AG04450 (cell line): ENCODE measurements around the gene ABR. TPM values are rescaled to one million over a fixed set of nuclear protein-coding genes. Genes with fewer than 3 reads are reported as not detected.

Source experiments
- CTCF ChIA-PET: fragments of 300-600, 350-600 bp; formaldehyde crosslinking; extraction: SDS; loops from one replicate; lab custom pipeline; 2022; ENCODE audit warnings: antibody characterized with exemption, inconsistent platforms; lab: Charles Lee
- POLR2A ChIA-PET: fragments of 350-600 bp; formaldehyde crosslinking; extraction: SDS; loops from one replicate; lab custom pipeline; 2021; ENCODE audit warnings: antibody characterized with exemption, inconsistent platforms; lab: Yijun Ruan, JAX
- DNase-seq: peaks from one replicate; pipeline ENCODE4 v3.0.0-alpha.2; 2011; ENCODE audit warnings: low read depth, low spot score
- H3K27ac ChIP-seq: one replicate; pipeline ENCODE4 v1.5.1; 2012; ENCODE audit warnings: low read depth, low read length, control low read depth
- H3K27me3 ChIP-seq: one replicate; pipeline ENCODE4 v1.6.0; 2012; ENCODE audit warnings: low read length; ENCODE audit not compliant: control insufficient read depth, insufficient read depth
- H3K4me3 ChIP-seq: 2 replicates; pipeline ENCODE4 v1.5.1; 2011; ENCODE audit warnings: mild to moderate bottlenecking, low read depth, low read length, control low read depth
- H3K9me3 ChIP-seq: 2 replicates; pipeline ENCODE4 v1.5.1; 2012; ENCODE audit warnings: low read length; ENCODE audit not compliant: control insufficient read depth, insufficient read depth
- polyA plus RNA-seq: library from polyadenylated mRNA; depleted of rRNA; stranded (reverse); fragments of >200 nt; gene quantifications from 2 replicates; pipeline ENCODE4 v1.2.3, GENCODE V29; 2011
- TF ChIP-seq, protein P1 (sequence below): IDR thresholded peaks from 2 replicates; pipeline ENCODE4 v1.5.1; 2011; ENCODE audit warnings: low read depth, low read length, control low read depth, inconsistent platforms

The ABR gene
- polyA plus RNA-seq, 1 experiment: 64.3 TPM

DNA sequence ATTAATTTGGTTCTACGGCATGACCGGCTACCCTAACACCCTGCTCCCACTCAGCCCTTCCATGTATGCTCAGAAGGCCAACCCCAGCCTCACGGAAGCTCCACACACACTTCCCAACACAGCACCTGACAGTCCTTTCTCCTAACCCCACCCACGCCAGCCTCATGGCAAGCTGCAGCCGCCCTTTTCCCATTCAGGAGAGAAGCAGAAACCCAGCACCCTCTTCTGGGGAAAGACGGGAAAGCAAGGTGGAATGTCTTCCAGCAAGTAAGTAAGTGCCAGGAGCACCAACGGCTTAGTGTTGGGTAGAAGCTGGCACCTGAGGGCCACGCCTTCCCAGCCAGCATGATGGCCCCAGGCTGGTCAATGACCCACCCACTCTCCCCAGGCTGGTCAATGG, 32.1 kb downstream of the ABR start:
- H3K27ac ChIP-seq: no peak overlapping the region
- H3K27me3 ChIP-seq: no peaks in the 10 kb centered on the region
- TF ChIP-seq, protein P1, sequence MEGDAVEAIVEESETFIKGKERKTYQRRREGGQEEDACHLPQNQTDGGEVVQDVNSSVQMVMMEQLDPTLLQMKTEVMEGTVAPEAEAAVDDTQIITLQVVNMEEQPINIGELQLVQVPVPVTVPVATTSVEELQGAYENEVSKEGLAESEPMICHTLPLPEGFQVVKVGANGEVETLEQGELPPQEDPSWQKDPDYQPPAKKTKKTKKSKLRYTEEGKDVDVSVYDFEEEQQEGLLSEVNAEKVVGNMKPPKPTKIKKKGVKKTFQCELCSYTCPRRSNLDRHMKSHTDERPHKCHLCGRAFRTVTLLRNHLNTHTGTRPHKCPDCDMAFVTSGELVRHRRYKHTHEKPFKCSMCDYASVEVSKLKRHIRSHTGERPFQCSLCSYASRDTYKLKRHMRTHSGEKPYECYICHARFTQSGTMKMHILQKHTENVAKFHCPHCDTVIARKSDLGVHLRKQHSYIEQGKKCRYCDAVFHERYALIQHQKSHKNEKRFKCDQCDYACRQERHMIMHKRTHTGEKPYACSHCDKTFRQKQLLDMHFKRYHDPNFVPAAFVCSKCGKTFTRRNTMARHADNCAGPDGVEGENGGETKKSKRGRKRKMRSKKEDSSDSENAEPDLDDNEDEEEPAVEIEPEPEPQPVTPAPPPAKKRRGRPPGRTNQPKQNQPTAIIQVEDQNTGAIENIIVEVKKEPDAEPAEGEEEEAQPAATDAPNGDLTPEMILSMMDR: peak; percentile 53
- no peak overlapping the region for H3K4me3 ChIP-seq
- POLR2A ChIA-PET: no interaction called here
- H3K9me3 ChIP-seq: peaks cover 4% of the 10 kb centered on the region; the same call in 1 of the 2 replicates
- CTCF ChIA-PET: interaction anchor here (1.1 to 4.0 kb wide), 6 partner anchors 10 to 90 kb away, joined by 3 to 24 read pairs (median 4); no protein-coding TSS in a partner anchor
- no peak for DNase-seq

DNA sequence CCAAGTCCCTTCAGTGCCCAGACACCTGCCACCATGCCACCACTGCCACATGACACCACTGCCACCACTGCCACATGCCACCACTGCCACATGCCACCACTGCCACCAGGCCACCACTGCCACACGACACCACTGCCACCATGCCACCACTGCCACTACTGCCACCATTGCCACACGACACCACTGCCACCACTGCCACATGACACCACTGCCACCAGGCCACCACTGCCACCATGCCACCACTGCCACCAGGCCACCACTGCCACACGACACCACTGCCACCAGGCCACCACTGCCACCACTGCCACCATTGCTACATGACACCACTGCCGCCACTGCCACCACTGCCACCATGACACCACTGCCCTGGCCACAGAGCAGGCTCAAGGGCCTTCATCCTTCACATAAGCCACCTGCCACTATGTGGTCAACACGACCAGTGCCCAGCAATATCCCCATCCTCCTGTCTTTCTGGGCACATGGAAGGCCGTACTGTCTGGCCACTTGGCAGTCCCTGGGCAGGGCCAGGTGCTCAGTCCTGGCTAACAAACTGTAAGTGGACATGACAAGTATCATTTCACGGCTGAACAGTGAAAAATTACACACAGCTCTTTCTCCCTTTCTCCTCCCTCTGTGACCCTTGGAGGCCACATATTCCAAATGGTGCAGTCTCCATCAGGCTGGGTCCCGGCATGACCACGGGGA, 33.1 kb downstream of the ABR start:
- no peak overlapping the region for H3K27ac ChIP-seq
- H3K27me3 ChIP-seq: no peaks in the 10 kb centered on the region
- H3K9me3 ChIP-seq: peaks cover 4% of the 10 kb centered on the region; the same call in 1 of the 2 replicates
- no peak for DNase-seq
- no peak overlapping the region for H3K4me3 ChIP-seq
- POLR2A ChIA-PET: no interaction called here
- CTCF ChIA-PET: interaction anchor here (1.1 to 4.0 kb wide), 5 partner anchors 9 to 89 kb away, joined by 3 to 24 read pairs (median 5); no protein-coding TSS in a partner anchor
- TF ChIP-seq, protein P1: no peak

DNA sequence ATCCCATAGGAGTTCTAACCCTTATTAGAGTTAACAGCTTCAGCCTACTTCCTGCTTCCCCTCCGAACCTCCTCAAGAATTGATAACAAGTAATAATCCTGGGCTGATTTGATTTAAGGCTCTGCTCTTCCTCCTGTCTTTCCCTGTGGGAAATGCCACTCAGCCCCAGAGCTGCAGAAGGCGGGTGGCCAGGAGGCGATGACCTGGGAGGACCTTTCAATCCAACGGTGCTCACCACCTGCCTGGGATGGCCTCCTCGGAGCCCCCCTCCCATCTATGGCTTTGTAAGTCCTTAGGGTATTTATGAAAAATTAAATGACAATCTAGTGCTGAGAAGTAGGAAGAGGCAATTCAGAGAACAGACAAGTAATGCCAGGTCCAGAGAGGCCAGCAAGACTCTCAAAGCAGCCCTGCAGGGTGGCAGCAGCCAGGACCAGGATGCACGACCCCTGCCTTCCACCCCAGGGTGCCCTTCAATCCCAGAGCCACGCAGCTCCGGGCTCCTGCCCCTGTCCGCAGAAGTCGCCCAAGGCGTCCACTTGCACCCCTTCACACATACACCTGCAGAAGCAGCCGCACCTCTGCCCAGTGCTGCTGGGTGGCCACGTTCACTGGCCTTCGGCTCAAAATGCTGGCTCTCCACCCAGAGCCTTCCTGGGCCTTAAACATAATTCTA, 34.3 kb downstream of the ABR start:
- Histone ChIP-seq H3K27me3 (no peaks in the 10 kb centered on the region), H3K27ac (no peak overlapping the region), H3K9me3 (peaks cover 4% of the 10 kb centered on the region; the same call in 1 of the 2 replicates), H3K4me3 (no peak overlapping the region)
- TF ChIP-seq, protein P1: no peak
- no peak for DNase-seq
- CTCF ChIA-PET: interaction anchor here (4.0 kb wide), 1 partner anchor 23 kb away, joined by 24 read pairs; no protein-coding TSS in a partner anchor
- POLR2A ChIA-PET: interaction anchor here (0.6 kb wide), 1 partner anchor 30 kb away, joined by 3 read pairs; no protein-coding TSS in a partner anchor

DNA sequence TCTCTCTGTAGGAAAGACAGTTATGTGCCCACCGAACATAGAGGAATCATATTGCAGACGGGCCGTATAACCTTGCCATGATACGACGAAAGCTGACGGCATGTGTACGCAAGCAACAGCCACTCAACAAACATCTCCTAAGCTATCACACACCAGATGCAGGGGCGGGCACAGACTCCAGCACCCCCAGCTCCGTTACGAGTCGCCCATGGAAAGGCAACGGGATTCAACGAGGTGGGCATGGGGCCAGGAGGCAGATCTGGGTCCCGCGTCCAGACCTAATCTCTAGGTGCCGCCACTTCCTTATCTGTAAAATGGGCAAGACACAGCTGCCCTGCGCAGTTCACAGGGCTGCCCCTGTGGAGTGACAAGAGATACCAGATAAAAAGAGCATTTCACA, 35.6 kb downstream of the ABR start:
- ChIA-PET CTCF (interaction anchor here (1.2 kb wide), 1 partner anchor 21 kb away, joined by 4 read pairs; no protein-coding TSS in a partner anchor), POLR2A (no interaction called here)
- peaks cover 4% of the 10 kb centered on the region; the same call in 1 of the 2 replicates for H3K9me3 ChIP-seq
- no peak overlapping the region for H3K27ac ChIP-seq
- no peak overlapping the region for H3K4me3 ChIP-seq
- DNase-seq: no peak
- TF ChIP-seq, protein P1: no peak
- H3K27me3 ChIP-seq: no peaks in the 10 kb centered on the region
